RWPE2 (cell line): ENCODE measurements around the gene SNX24.

Experiments
- ATAC-seq: fragments of 200-7000 bp; cut with Tn5 transposase; 3 replicates; pipeline ENCODE4 v1.9.1; 2021; ENCODE audit warnings: low read depth
- DNase-seq: peaks from one replicate; pipeline ENCODE4 v3.0.0-alpha.2; 2020; ENCODE audit warnings: low spot score
- H3K27ac ChIP-seq: fragments of 450-650 bp; 2 replicates; pipeline ENCODE4 v1.5.1; 2017; ENCODE audit warnings: mild to moderate bottlenecking; ENCODE audit not compliant: poor library complexity, severe bottlenecking
- H3K27me3 ChIP-seq: fragments of 250-450 bp; sonication (Bioruptor Pico); 2 replicates; pipeline ENCODE4 v1.5.1; 2021; ENCODE audit warnings: mild to moderate bottlenecking, moderate library complexity; ENCODE audit not compliant: insufficient read depth, poor library complexity, severe bottlenecking
- H3K36me3 ChIP-seq: fragments of 250-450 bp; sonication (Bioruptor Pico); 2 replicates; pipeline ENCODE4 v1.5.1; 2020; ENCODE audit warnings: low read depth, mild to moderate bottlenecking, moderate library complexity
- H3K4me1 ChIP-seq: fragments of 250-450 bp; sonication (Bioruptor Pico); 2 replicates; pipeline ENCODE4 v1.5.1; 2021; ENCODE audit warnings: mild to moderate bottlenecking, moderate library complexity; ENCODE audit not compliant: insufficient read depth, poor library complexity, severe bottlenecking
- H3K4me3 ChIP-seq: fragments of 250-450 bp; sonication (Bioruptor Pico); 2 replicates; pipeline ENCODE4 v1.5.1; 2021; ENCODE audit warnings: mild to moderate bottlenecking, moderate library complexity; ENCODE audit not compliant: severe bottlenecking
- H3K9me3 ChIP-seq: fragments of 250-450 bp; sonication (Bioruptor Pico); 2 replicates; pipeline ENCODE4 v1.5.1; 2021; ENCODE audit warnings: mild to moderate bottlenecking, moderate library complexity; ENCODE audit not compliant: severe bottlenecking
- CTCF ChIP-seq: fragments of 450-650 bp; IDR thresholded peaks from one replicate; pipeline ENCODE4 v1.5.1; 2017; ENCODE audit warnings: mild to moderate bottlenecking, moderate library complexity; ENCODE audit not compliant: poor library complexity, severe bottlenecking

SNX24 gene

GRCh38 chr5:122885045-122885517, 39.7 kb downstream of the SNX24 start:
- peaks cover 8% of the 10 kb centered on the region for H3K4me1 ChIP-seq
- H3K4me3 ChIP-seq = no peak overlapping the region
- no peak overlapping the region for H3K27ac ChIP-seq
- TF ChIP-seq CTCF = no peak
- no peaks in the 10 kb centered on the region for H3K27me3 ChIP-seq
- DNase-seq = no peak
- no peaks in the 10 kb centered on the region for H3K36me3 ChIP-seq
- no peaks in the 10 kb centered on the region for H3K9me3 ChIP-seq
- no peak for ATAC-seq

- no peak overlapping the region for H3K27ac ChIP-seq
- no peaks in the 10 kb centered on the region for H3K9me3 ChIP-seq
- H3K27me3 ChIP-seq = no peaks in the 10 kb centered on the region
- peaks cover 8% of the 10 kb centered on the region for H3K4me1 ChIP-seq
- ATAC-seq (no peak), DNase-seq (no peak)
- no peak for TF ChIP-seq CTCF
- no peak overlapping the region for H3K4me3 ChIP-seq
- no peaks in the 10 kb centered on the region for H3K36me3 ChIP-seq
These were observed 40.5 kb downstream of the SNX24 start for GRCh38 chr5:122885891-122886290.

- DNase-seq (no peak), ATAC-seq (no peak)
- no peak overlapping the region for H3K4me3 ChIP-seq
- H3K27me3 ChIP-seq = no peaks in the 10 kb centered on the region
- no peaks in the 10 kb centered on the region for H3K9me3 ChIP-seq
- no peaks in the 10 kb centered on the region for H3K4me1 ChIP-seq
- TF ChIP-seq CTCF = no peak
- no peak overlapping the region for H3K27ac ChIP-seq
- H3K36me3 ChIP-seq = peaks cover 4% of the 10 kb centered on the region; the same call in 1 of the 2 replicates
These were observed 49.7 kb downstream of the SNX24 start for GRCh38 chr5:122895141-122895540.

- Histone ChIP-seq H3K36me3 (peaks cover 4% of the 10 kb centered on the region; the same call in 1 of the 2 replicates), H3K27ac (no peak overlapping the region), H3K4me1 (no peaks in the 10 kb centered on the region), H3K9me3 (no peaks in the 10 kb centered on the region), H3K4me3 (no peak overlapping the region), H3K27me3 (no peaks in the 10 kb centered on the region)
- ATAC-seq = no peak
- no peak for DNase-seq
- TF ChIP-seq CTCF = peak; percentile 80
These were observed 51.3 kb downstream of the SNX24 start for GRCh38 chr5:122896598-122897282.

GRCh38 chr5:122897283-122897602, 51.8 kb downstream of the SNX24 start:
- ATAC-seq (no peak), DNase-seq (no peak)
- no peak overlapping the region for H3K27ac ChIP-seq
- H3K36me3 ChIP-seq = peaks cover 4% of the 10 kb centered on the region; the same call in 1 of the 2 replicates
- H3K4me3 ChIP-seq = no peak overlapping the region
- no peaks in the 10 kb centered on the region for H3K4me1 ChIP-seq
- TF ChIP-seq CTCF = peak; percentile 58
- H3K27me3 ChIP-seq = no peaks in the 10 kb centered on the region
- H3K9me3 ChIP-seq = no peaks in the 10 kb centered on the region
